ENCODE results near the gene MXRA7. TPM values are rescaled to one million over a fixed set of nuclear protein-coding genes. Genes with fewer than 3 reads are reported as not detected.

Gene MXRA7
- total and polyA plus RNA-seq, 2 donors (not counting 1 experiment from before 2014, with no cell fraction given), result 5.5 to 16.1 TPM

- H3K4me2 ChIP-seq (replicated peaks; ENCODE audit: low read depth, low read length, poor library complexity, severe bottlenecking), result peak overlapping the region; percentile 73
- no peaks in the 10 kb centered on the region for H3K79me2 ChIP-seq (ENCODE audit: control insufficient read depth, insufficient read depth, low read length)
- H3K4me3 ChIP-seq (ENCODE audit: control extremely low read depth in 1 of 5, extremely low read depth in 1 of 5, insufficient read depth in 1 of 5, low read depth in 2 of 5, low read length in 4 of 5), result peak overlapping the region; percentile 66 to 92 (median 84)
- Mint-ChIP-seq H3K27me3 (peaks cover 6% of the 10 kb centered on the region), H3K4me3 (peak overlapping the region; percentile 92), H3K27ac (peak overlapping the region; percentile 93), H3K4me1 (peaks cover 25% of the 10 kb centered on the region), H3K9me3 (ENCODE audit: insufficient read depth) (no peaks in the 10 kb centered on the region)
- H3K27me3 ChIP-seq (replicated peaks in 1 of 4; ENCODE audit: control extremely low read depth in 1 of 4, control insufficient read depth in 3 of 4, insufficient read depth in 4 of 4, low read length in 3 of 4), result peaks cover 0 to 3% (median 0%) of the 10 kb centered on the region in 4 experiments
- ChIA-PET CTCF (interaction anchor here (0.6 to 1.5 kb wide), 5 partner anchors 9 to 415 kb away, joined by 3 to 7 read pairs (median 4); no protein-coding TSS in a partner anchor), POLR2A (interaction anchor here (1.3 kb wide), 1 partner anchor 62 kb away, joined by 3 read pairs; no protein-coding TSS in a partner anchor)
- H3K9ac ChIP-seq (ENCODE audit: low read length), result peak overlapping the region; percentile 80
- intact Hi-C loops (cut with micrococcal nuclease), result loop anchor here (5.0 kb wide), 1 partner anchor 145 kb away; no protein-coding TSS in a partner anchor
- ATAC-seq (ENCODE audit: low read depth), result no peak
- 87% methylated on average over 9 of the region's 13 CpGs for WGBS (ENCODE audit: insufficient coverage)
- peak overlapping the region; percentile 74 to 81 for H3K27ac ChIP-seq (ENCODE audit: low read length in 2 of 2)
- no peak for TF ChIP-seq EZH2 (IDR thresholded peaks at IDR 0.05; ENCODE audit: borderline replicate concordance, insufficient read depth, low read depth, low read length, poor library complexity, severe bottlenecking)
- no peak for TF ChIP-seq CTCF (IDR thresholded peaks at IDR 0.05)
- no peaks in the 10 kb centered on the region for H4K20me1 ChIP-seq (ENCODE audit: control insufficient read depth, insufficient read depth, low read length, poor library complexity, severe bottlenecking)
- no peak for DNase-seq
- H2AFZ ChIP-seq (ENCODE audit: insufficient read depth, low read depth, low read length, poor library complexity, severe bottlenecking), result peak overlapping the region; percentile 90
- H3K36me3 ChIP-seq (replicated peaks in 1 of 2; ENCODE audit: control extremely low read depth in 1 of 2, control insufficient read depth in 1 of 2, extremely low read depth in 1 of 2, insufficient read depth in 2 of 2, low read length in 1 of 2), result no peaks in the 10 kb centered on the region
- peaks cover 10 to 18% of the 10 kb centered on the region in 2 donors for H3K4me1 ChIP-seq (ENCODE audit: control insufficient read depth in 2 of 2, insufficient read depth in 2 of 2, low read length in 2 of 2)
- peaks cover 0 to 12% (median 0%) of the 10 kb centered on the region in 3 donors for H3K9me3 ChIP-seq (ENCODE audit: control extremely low read depth in 1 of 3, control insufficient read depth in 2 of 3, insufficient read depth in 1 of 3, low read length in 2 of 3)
These were observed 38.4 kb downstream of the MXRA7 start for GRCh38 chr17:76672270-76672851.

GRCh38 chr17:76671912-76672262 is 38.9 kb downstream of the MXRA7 start:
- Histone ChIP-seq H3K79me2 (ENCODE audit: control insufficient read depth, insufficient read depth, low read length) (no peaks in the 10 kb centered on the region), H2AFZ (ENCODE audit: insufficient read depth, low read depth, low read length, poor library complexity, severe bottlenecking) (peak overlapping the region; percentile 90), H3K36me3 (replicated peaks in 1 of 2; ENCODE audit: control extremely low read depth in 1 of 2, control insufficient read depth in 1 of 2, extremely low read depth in 1 of 2, insufficient read depth in 2 of 2, low read length in 1 of 2) (no peaks in the 10 kb centered on the region), H3K27me3 (replicated peaks in 1 of 4; ENCODE audit: control extremely low read depth in 1 of 4, control insufficient read depth in 3 of 4, insufficient read depth in 4 of 4, low read length in 3 of 4) (peaks cover 0 to 3% (median 0%) of the 10 kb centered on the region in 4 experiments), H4K20me1 (ENCODE audit: control insufficient read depth, insufficient read depth, low read length, poor library complexity, severe bottlenecking) (no peaks in the 10 kb centered on the region), H3K9me3 (ENCODE audit: control extremely low read depth in 1 of 3, control insufficient read depth in 2 of 3, insufficient read depth in 1 of 3, low read length in 2 of 3) (peaks cover 0 to 12% (median 0%) of the 10 kb centered on the region in 3 donors), H3K27ac (ENCODE audit: low read length in 2 of 2) (peak overlapping the region; percentile 74 to 81), H3K9ac (ENCODE audit: low read length) (peak overlapping the region; percentile 80), H3K4me1 (ENCODE audit: control insufficient read depth in 2 of 2, insufficient read depth in 2 of 2, low read length in 2 of 2) (peaks cover 10 to 18% of the 10 kb centered on the region in 2 donors), H3K4me2 (replicated peaks; ENCODE audit: low read depth, low read length, poor library complexity, severe bottlenecking) (peak overlapping the region; percentile 73), H3K4me3 (ENCODE audit: control extremely low read depth in 1 of 5, extremely low read depth in 1 of 5, insufficient read depth in 1 of 5, low read depth in 2 of 5, low read length in 4 of 5) (peak overlapping the region; percentile 66 to 92 (median 84))
- intact Hi-C loops (cut with micrococcal nuclease), result loop anchor here (1.0 to 5.0 kb wide), 5 partner anchors 39 to 318 kb away; partner anchors contain the start of genes JMJD6, METTL23 and MXRA7
- no peaks in the 10 kb centered on the region for H3K9me3 Mint-ChIP-seq (ENCODE audit: insufficient read depth)
- ChIA-PET POLR2A (interaction anchor here (0.5 to 1.4 kb wide), 5 partner anchors 48 to 243 kb away, joined by 3 to 4 read pairs (median 3); partner anchors contain the start of gene JMJD6), CTCF (interaction anchor here (0.6 to 1.5 kb wide), 6 partner anchors 9 to 415 kb away, joined by 3 to 7 read pairs (median 4); no protein-coding TSS in a partner anchor)
- H3K27ac Mint-ChIP-seq, result peak overlapping the region; percentile 93
- DNase-seq (no peak), ATAC-seq (ENCODE audit: low read depth) (peak; percentile 1)
- H3K27me3 Mint-ChIP-seq, result peaks cover 10% of the 10 kb centered on the region
- H3K4me3 Mint-ChIP-seq, result peak overlapping the region; percentile 92
- no peak for TF ChIP-seq CTCF (IDR thresholded peaks at IDR 0.05)
- no peak for TF ChIP-seq EZH2 (IDR thresholded peaks at IDR 0.05; ENCODE audit: borderline replicate concordance, insufficient read depth, low read depth, low read length, poor library complexity, severe bottlenecking)
- H3K4me1 Mint-ChIP-seq, result peaks cover 25% of the 10 kb centered on the region
- 0% methylated on average over 11 of the region's 19 CpGs for WGBS (ENCODE audit: insufficient coverage)

All from B cell (primary cell).